Fibroblast of the aortic adventitia (primary cell): Measurements from ENCODE around the gene TELO2. TPM values are rescaled to one million over a fixed set of nuclear protein-coding genes. Genes with fewer than 3 reads are reported as not detected.

Source experiments
- DNase-seq: peaks from one replicate; pipeline ENCODE4 v3.0.0-alpha.2; 2010; ENCODE audit warnings: low read depth
- H3K4me3 ChIP-seq: 2 replicates; pipeline ENCODE4 v1.5.1; 2011; ENCODE audit warnings: low read depth, mild to moderate bottlenecking, control low read depth, low read length, moderate library complexity
- CTCF ChIP-seq: IDR thresholded peaks from 2 replicates; pipeline ENCODE4 v1.5.1; 2011; ENCODE audit warnings: mild to moderate bottlenecking, low read length, control low read depth, inconsistent platforms; ENCODE audit not compliant: insufficient read depth
- total RNA-seq: library from RNA; depleted of rRNA; stranded (reverse); fragments of >200 nt; gene quantifications from 2 replicates; pipeline ENCODE4 v1.2.3, GENCODE V29; 2012; ENCODE audit warnings: low replicate concordance

The TELO2 gene
- total RNA-seq, 1 donor: 23.5 TPM

GRCh38 chr16:1509307-1510221 lies 16.4 kb downstream of the TELO2 start:
- no peak for DNase-seq
- no peak for TF ChIP-seq CTCF
- no peak overlapping the region for H3K4me3 ChIP-seq

GRCh38 chr16:1510272-1510671 lies 17.1 kb downstream of the TELO2 start:
- no peak overlapping the region for H3K4me3 ChIP-seq
- no peak for TF ChIP-seq CTCF
- no peak for DNase-seq

DNA sequence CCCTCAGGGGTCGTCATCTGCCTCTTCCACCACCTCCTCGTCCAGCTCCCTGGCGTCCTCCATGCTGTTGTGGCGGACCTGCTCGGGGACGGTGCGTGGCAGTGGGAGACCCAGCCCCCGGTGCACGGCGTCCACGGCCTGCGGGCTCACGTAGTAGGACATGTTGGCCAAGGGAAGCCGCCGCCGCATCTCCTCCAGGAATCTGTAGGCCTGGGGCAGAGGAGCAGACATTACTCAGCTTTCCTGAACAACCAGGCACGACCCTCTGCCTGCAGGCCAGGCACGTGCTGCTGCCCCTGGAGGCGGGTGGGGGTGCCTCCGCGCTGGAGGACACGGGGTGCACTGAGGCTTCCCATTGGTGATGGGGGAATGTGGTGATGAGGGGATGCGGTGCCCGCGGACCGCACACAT lies 17.8 kb downstream of the TELO2 start:
- H3K4me3 ChIP-seq: no peak overlapping the region
- TF ChIP-seq CTCF: no peak
- no peak for DNase-seq

GRCh38 chr16:1511662-1512569 lies 18.8 kb downstream of the TELO2 start:
- no peak overlapping the region for H3K4me3 ChIP-seq
- DNase-seq: no peak
- no peak for TF ChIP-seq CTCF

- TF ChIP-seq CTCF: no peak
- H3K4me3 ChIP-seq: no peak overlapping the region
- no peak for DNase-seq
These were observed 19.6 kb downstream of the TELO2 start for GRCh38 chr16:1512774-1513173.

GRCh38 chr16:1514507-1514906 lies 21.3 kb downstream of the TELO2 start:
- TF ChIP-seq CTCF: no peak
- no peak for DNase-seq
- no peak overlapping the region for H3K4me3 ChIP-seq
